GM12878 (cell line): Measurements from ENCODE around the gene EBP. TPM values are rescaled to one million over a fixed set of nuclear protein-coding genes. Genes with fewer than 3 reads are reported as not detected.

ENCODE experiments used
- ATAC-seq: fragments of 200-7000 bp; cut with Tn5 transposase; 3 replicates; pipeline ENCODE4 v1.9.1; 2020; ENCODE audit warnings: mild to moderate bottlenecking, moderate library complexity
- BruUV-seq: library from RNA; stranded (reverse); fragments of 400-500 nt; replicated peaks from 2 replicates; lab custom pipeline; 2021; lab: Mats Ljungman, UMichigan
- CTCF ChIA-PET: fragments of 300-600 bp; sonication (Branson Sonifier 250); formaldehyde crosslinking; extraction: SDS; loops from one replicate; lab custom pipeline; 2021; ENCODE audit warnings: inconsistent platforms; lab: Yijun Ruan, JAX
- POLR2A ChIA-PET: fragments of 350-600 bp; formaldehyde crosslinking; extraction: SDS; loops from one replicate; lab custom pipeline; 2021; ENCODE audit warnings: inconsistent platforms; lab: Charles Lee
- RAD21 ChIA-PET: fragments of 300-600 bp; sonication (Branson Sonifier 250); formaldehyde crosslinking; loops from one replicate; lab custom pipeline; 2023; ENCODE audit warnings: antibody characterized with exemption; ENCODE audit not compliant: unreplicated experiment; lab: Charles Lee
- SMC1A ChIA-PET: fragments of 300-600 bp; sonication (Branson Sonifier 250); formaldehyde crosslinking; loops from one replicate; lab custom pipeline; 2023; ENCODE audit not compliant: unreplicated experiment, uncharacterized antibody; lab: Charles Lee
- DNase-seq: peaks from one replicate; pipeline ENCODE4 v3.0.0-alpha.2; 2011; ENCODE audit warnings: low read depth, low spot score
- FAIRE-seq: peaks from 3 replicates; lab custom pipeline; 2011; peaks lifted over from hg19 to GRCh38; lab: Jason Lieb, UNC
- H2AFZ ChIP-seq: 2 replicates; pipeline ENCODE4 v1.6.0; 2011; ENCODE audit warnings: low read depth, low read length, control low read depth; ENCODE audit not compliant: control insufficient read depth
- H3K27ac ChIP-seq: 2 replicates; pipeline ENCODE4 v1.5.1; 2011; ENCODE audit warnings: control low read depth; ENCODE audit not compliant: control insufficient read depth, insufficient read depth
- H3K27me3 ChIP-seq, 2 experiments: replicated peaks in 1 of 2; 2 replicates each; pipeline versions ENCODE4 v1.6.0 to v1.6.1; 2011; ENCODE audit warnings: low read length in 1 of 2; ENCODE audit not compliant: control insufficient read depth in 2 of 2, insufficient read depth in 2 of 2
- H3K36me3 ChIP-seq, 2 experiments: 2 replicates each; pipeline ENCODE4 v1.5.1; 2011; ENCODE audit warnings: low read length in 1 of 2; ENCODE audit not compliant: control insufficient read depth in 2 of 2, insufficient read depth in 2 of 2
- H3K4me1 ChIP-seq: 2 replicates; pipeline ENCODE4 v1.6.1; 2011; ENCODE audit warnings: mild to moderate bottlenecking, low read length, moderate library complexity, mixed read lengths; ENCODE audit not compliant: control insufficient read depth, insufficient read depth
- H3K4me2 ChIP-seq: 2 replicates; pipeline ENCODE4 v1.6.0; 2011; ENCODE audit warnings: control low read depth; ENCODE audit not compliant: control insufficient read depth, insufficient read depth
- H3K4me3 ChIP-seq: fragments of 200-600 bp; sonication (generic); 2 replicates; pipeline ENCODE4 v1.5.1; 2016
- H3K79me2 ChIP-seq: 2 replicates; pipeline ENCODE4 v1.6.0; 2011; ENCODE audit warnings: low read length; ENCODE audit not compliant: control insufficient read depth, insufficient read depth
- H3K9ac ChIP-seq: 2 replicates; pipeline ENCODE4 v1.8.0; 2011; ENCODE audit warnings: low read length, control low read depth, mixed read lengths; ENCODE audit not compliant: control insufficient read depth, insufficient read depth
- H3K9me3 ChIP-seq: replicated peaks from 3 replicates; pipeline ENCODE4 v1.5.1; 2011; ENCODE audit warnings: mild to moderate bottlenecking, low read length; ENCODE audit not compliant: control insufficient read depth, insufficient read depth
- H4K20me1 ChIP-seq: 2 replicates; pipeline ENCODE4 v1.6.0; 2011; ENCODE audit not compliant: control insufficient read depth, insufficient read depth
- CREM ChIP-seq: IDR thresholded peaks from 2 replicates; pipeline ENCODE4 v1.6.1; 2014; ENCODE audit warnings: antibody characterized with exemption, low read depth
- WGBS: methylation state at CpG from one replicate; pipeline ENCODE4 v1.1.6; 2016; ENCODE audit warnings: low lambda C conversion rate; ENCODE audit not compliant: insufficient replicate concordance, insufficient coverage; ENCODE audit errors: missing lambda C conversion rate; 5-methylcytosine and 5-hydroxymethylcytosine counted together
- in situ Hi-C: fragments of 300-500 bp; cut with MboI; formaldehyde crosslinking; loops from 9 replicates; pipeline ENCODE4 v1.14.3; 2018; ENCODE audit warnings: mixed read lengths
- intact Hi-C: fragments of 100-400 bp; cut with micrococcal nuclease; formaldehyde crosslinking; loops from one replicate; pipeline ENCODE4 v1.14.2; 2022; ENCODE audit not compliant: unreplicated experiment
- polyA plus RNA-seq, 11 experiments: library from polyadenylated mRNA; depleted of rRNA in 4 of 11; unstranded in 6 of 11; stranded (reverse) in 5 of 11; fragments of >200 nt; fragmentation: Nextera tagmentation in 4 of 11; fragmentation: Illumina TruSeq in 1 of 11; extraction: Ambion mirVana in 4 of 11; extraction: Trizol in 1 of 11; gene quantifications; 1 replicate in 1 of 11; 2 replicates in 10 of 11; pipeline versions ENCODE4 v1.2.1 to v1.2.3, GENCODE V29; 2011 to 2016; ENCODE audit warnings: inconsistent platforms in 2 of 11, missing spikeins in 2 of 11, low read depth in 1 of 11
- total RNA-seq, 4 experiments: library from RNA; depleted of rRNA in 3 of 4; stranded (reverse); fragments of >200 nt in 3 of 4; fragmentation: Illumina TruSeq in 1 of 4; extraction: Trizol in 1 of 4; gene quantifications; 2 replicates each; pipeline versions ENCODE4 v1.2.1 to v1.2.3, GENCODE V29; 2013 to 2021
- TF ChIP-seq, protein P1 (sequence below): fragments of 150-350 bp; IDR thresholded peaks from 2 replicates; pipeline ENCODE4 v1.6.1; 2016; ENCODE audit warnings: low read depth, low read length
- TF ChIP-seq, protein P2 (sequence below): fragments of 450-650 bp; IDR thresholded peaks from 2 replicates; pipeline ENCODE4 v1.6.1; 2017; ENCODE audit warnings: borderline replicate concordance
- TF ChIP-seq, protein P3 (sequence below): IDR thresholded peaks from 2 replicates; pipeline ENCODE4 v1.6.1; 2011; ENCODE audit warnings: low read depth, low read length, improper control_type of control experiment, borderline replicate concordance

The EBP gene
- total and polyA plus RNA-seq, 10 of the 15 experiments (the other 5 are each of a cell fraction or from before 2014, with no cell fraction given) = 125 to 628 (median 180) TPM

DNA sequence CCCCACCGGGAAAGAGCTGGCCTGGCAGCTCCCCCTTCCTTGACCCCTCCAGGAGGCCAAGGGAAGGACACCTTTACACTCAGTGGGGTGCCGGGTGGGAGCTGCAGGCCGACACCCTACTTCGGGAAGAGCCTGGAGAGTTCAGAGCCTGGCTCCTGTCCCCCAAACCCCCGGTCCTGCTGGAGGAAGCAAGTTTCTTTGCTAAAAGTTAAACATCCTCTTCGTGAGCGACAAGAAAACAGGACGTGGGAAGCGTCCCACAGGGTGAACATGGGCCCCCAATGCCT lies 48.0 kb upstream of the EBP start:
- no peaks in the 10 kb centered on the region for H3K27me3 ChIP-seq
- no peaks in the 10 kb centered on the region for H3K36me3 ChIP-seq
- FAIRE-seq (no peak), ATAC-seq (no peak), DNase-seq (no peak)
- SMC1A ChIA-PET = interaction anchor here (2.1 kb wide), 1 partner anchor 35 kb away, joined by 7 read pairs; the partner anchor contains the start of gene PORCN
- no peak overlapping the region for H3K4me2 ChIP-seq
- CTCF ChIA-PET = interaction anchor here (0.7 to 2.7 kb wide), 6 partner anchors 8 to 102 kb away, joined by 3 to 19 read pairs (median 4); partner anchors contain the start of genes EBP, RBM3 and TBC1D25
- WGBS = 50% methylated on average over 9 of the region's 9 CpGs
- intact Hi-C loops = loop anchor here (10.0 kb wide), 1 partner anchor 421 kb away; the partner anchor contains the start of genes PQBP1 and TIMM17B
- POLR2A ChIA-PET = no interaction called here
- no TSS peak for BruUV-seq
- H3K9ac ChIP-seq = no peak overlapping the region
- H2AFZ ChIP-seq = no peak overlapping the region
- no peaks in the 10 kb centered on the region for H3K9me3 ChIP-seq
- H3K4me1 ChIP-seq = peaks cover 6% of the 10 kb centered on the region
- no peaks in the 10 kb centered on the region for H4K20me1 ChIP-seq
- TF ChIP-seq, protein P1, sequence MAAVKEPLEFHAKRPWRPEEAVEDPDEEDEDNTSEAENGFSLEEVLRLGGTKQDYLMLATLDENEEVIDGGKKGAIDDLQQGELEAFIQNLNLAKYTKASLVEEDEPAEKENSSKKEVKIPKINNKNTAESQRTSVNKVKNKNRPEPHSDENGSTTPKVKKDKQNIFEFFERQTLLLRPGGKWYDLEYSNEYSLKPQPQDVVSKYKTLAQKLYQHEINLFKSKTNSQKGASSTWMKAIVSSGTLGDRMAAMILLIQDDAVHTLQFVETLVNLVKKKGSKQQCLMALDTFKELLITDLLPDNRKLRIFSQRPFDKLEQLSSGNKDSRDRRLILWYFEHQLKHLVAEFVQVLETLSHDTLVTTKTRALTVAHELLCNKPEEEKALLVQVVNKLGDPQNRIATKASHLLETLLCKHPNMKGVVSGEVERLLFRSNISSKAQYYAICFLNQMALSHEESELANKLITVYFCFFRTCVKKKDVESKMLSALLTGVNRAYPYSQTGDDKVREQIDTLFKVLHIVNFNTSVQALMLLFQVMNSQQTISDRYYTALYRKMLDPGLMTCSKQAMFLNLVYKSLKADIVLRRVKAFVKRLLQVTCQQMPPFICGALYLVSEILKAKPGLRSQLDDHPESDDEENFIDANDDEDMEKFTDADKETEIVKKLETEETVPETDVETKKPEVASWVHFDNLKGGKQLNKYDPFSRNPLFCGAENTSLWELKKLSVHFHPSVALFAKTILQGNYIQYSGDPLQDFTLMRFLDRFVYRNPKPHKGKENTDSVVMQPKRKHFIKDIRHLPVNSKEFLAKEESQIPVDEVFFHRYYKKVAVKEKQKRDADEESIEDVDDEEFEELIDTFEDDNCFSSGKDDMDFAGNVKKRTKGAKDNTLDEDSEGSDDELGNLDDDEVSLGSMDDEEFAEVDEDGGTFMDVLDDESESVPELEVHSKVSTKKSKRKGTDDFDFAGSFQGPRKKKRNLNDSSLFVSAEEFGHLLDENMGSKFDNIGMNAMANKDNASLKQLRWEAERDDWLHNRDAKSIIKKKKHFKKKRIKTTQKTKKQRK = no peak
- TF ChIP-seq, protein P2, sequence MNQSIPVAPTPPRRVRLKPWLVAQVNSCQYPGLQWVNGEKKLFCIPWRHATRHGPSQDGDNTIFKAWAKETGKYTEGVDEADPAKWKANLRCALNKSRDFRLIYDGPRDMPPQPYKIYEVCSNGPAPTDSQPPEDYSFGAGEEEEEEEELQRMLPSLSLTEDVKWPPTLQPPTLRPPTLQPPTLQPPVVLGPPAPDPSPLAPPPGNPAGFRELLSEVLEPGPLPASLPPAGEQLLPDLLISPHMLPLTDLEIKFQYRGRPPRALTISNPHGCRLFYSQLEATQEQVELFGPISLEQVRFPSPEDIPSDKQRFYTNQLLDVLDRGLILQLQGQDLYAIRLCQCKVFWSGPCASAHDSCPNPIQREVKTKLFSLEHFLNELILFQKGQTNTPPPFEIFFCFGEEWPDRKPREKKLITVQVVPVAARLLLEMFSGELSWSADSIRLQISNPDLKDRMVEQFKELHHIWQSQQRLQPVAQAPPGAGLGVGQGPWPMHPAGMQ = no peak
- TF ChIP-seq, protein P3, sequence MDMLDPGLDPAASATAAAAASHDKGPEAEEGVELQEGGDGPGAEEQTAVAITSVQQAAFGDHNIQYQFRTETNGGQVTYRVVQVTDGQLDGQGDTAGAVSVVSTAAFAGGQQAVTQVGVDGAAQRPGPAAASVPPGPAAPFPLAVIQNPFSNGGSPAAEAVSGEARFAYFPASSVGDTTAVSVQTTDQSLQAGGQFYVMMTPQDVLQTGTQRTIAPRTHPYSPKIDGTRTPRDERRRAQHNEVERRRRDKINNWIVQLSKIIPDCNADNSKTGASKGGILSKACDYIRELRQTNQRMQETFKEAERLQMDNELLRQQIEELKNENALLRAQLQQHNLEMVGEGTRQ = no peak
- no peak for TF ChIP-seq CREM
- H3K4me3 ChIP-seq = no peak overlapping the region
- RAD21 ChIA-PET = interaction anchor here (1.1 kb wide), 1 partner anchor 34 kb away, joined by 4 read pairs; no protein-coding TSS in a partner anchor
- H3K27ac ChIP-seq = no peak overlapping the region
- in situ Hi-C loops = no loop called here
- peaks cover 31% of the 10 kb centered on the region for H3K79me2 ChIP-seq
